HG03108 (cell line): ENCODE data around the gene PCDHB12.
"Not testable (repeated sequence)": the region's sequence is repeated elsewhere in the genome, so short reads cannot be mapped to it uniquely, and the experiment has no call there.

Experiments
- ATAC-seq: cut with Tn5 transposase; IDR thresholded peaks from one replicate; pipeline ENCODE4 v1.9.1; 2021; ENCODE audit warnings: moderate library complexity; ENCODE audit not compliant: unreplicated experiment

Gene PCDHB12

GRCh38 chr5:141208478-141208877 lies at the start of gene PCDHB12:
Gene PCDHB12, plus strand, starts transcription at chr5:141208719. Its CDS starts 189 bp downstream, at chr5:141208908.
- no peak for ATAC-seq

- no peak for ATAC-seq
Measured at GRCh38 chr5:141172381-141173204, 35.9 kb upstream of the PCDHB12 start, which contains the start of gene PCDHB7. Gene PCDHB7, plus strand, starts transcription at chr5:141172644. Its CDS starts 192 bp downstream, at chr5:141172836.

DNA sequence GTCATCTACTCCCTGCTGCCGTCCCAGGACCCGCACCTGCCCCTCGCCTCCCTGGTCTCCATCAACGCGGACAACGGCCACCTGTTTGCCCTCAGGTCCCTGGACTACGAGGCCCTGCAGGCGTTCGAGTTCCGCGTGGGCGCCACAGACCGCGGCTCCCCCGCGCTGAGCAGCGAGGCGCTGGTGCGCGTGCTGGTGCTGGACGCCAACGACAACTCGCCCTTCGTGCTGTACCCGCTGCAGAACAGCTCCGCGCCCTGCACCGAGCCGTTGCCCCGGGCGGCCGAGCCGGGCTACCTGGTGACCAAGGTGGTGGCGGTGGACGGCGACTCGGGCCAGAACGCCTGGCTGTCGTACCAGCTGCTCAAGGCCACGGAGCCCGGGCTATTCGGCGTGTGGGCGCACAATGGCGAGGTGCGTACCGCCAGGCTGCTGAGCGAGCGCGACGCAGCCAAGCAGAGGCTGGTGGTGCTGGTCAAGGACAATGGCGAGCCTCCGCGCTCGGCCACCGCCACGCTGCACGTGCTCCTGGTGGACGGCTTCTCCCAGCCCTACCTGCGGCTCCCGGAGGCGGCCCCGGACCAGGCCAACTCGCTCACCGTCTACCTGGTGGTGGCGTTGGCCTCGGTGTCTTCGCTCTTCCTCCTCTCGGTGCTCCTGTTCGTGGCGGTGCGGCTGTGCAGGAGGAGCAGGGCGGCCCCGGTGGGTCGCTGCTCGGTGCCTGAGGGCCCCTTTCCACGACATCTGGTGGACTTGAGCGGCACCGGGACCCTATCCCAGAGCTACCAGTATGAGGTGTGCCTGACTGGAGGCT lies 34.0 kb upstream of the PCDHB12 start:
- ATAC-seq = not testable (repeated sequence)

DNA sequence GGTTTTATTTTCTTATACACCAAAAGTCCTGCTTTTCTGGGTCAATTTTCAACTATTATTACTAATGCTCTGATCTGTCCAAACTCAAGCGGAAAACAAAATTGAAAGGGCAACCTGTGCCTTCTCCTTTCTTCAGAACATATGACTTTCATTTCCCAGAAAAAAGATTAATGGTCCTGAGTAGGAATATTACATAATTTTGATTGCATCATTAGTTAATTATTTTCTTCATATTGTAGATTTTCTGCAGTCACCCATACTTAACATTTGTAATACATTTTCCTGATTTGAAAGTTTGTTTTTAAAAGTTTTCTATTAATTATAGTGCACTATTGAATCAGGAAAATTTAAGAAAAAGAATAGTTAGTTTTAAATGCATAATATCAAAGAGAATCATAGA lies 32.6 kb upstream of the PCDHB12 start:
- no peak for ATAC-seq

DNA sequence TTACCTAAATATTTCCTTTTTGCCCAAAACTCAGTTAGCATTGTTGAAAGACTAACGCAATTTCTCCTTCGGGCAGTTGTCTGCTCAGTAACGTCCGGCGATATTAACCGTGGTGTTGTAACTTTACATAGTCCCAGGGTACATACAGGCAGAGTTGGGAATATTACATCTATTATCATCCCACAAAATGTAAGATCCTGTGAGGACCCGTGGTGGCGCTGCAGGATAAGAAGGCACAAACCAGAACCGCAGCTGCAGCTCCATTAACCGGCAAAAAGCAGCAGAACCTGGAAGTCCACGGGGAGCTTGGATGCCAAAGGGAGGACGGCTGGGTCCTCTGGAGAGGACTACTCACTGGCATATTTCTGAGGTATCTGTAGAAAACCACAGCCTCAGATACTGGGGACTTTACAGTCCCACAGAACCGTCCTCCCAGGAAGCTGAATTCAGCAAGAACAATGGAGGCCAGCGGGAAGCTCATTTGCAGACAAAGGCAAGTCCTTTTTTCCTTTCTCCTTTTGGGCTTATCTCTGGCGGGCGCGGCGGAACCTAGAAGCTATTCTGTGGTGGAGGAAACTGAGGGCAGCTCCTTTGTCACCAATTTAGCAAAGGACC lies 30.8 kb upstream of the PCDHB12 start, which contains the start of gene PCDHB8:
Gene PCDHB8, plus strand, starts transcription at position 214 of the 615 bp plus-strand sequence. Its CDS starts 245 bp downstream, at position 459.
- not testable (repeated sequence) for ATAC-seq

DNA sequence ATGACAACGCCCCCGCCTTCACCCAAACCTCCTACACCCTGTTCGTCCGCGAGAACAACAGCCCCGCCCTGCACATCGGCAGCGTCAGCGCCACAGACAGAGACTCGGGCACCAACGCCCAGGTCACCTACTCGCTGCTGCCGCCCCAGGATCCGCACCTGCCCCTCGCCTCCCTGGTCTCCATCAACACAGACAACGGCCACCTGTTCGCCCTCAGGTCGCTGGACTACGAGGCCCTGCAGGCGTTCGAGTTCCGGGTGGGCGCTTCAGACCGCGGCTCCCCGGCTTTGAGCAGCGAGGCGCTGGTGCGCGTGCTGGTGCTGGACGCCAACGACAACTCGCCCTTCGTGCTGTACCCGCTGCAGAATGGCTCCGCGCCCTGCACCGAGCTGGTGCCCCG lies 29.1 kb upstream of the PCDHB12 start:
- ATAC-seq = not testable (repeated sequence)

- not testable (repeated sequence) for ATAC-seq
Measured at GRCh38 chr5:141179876-141180275, 28.6 kb upstream of the PCDHB12 start.

- no peak for ATAC-seq
Measured at GRCh38 chr5:141180313-141180712, 28.2 kb upstream of the PCDHB12 start.

GRCh38 chr5:141182248-141182647 lies 26.3 kb upstream of the PCDHB12 start, which contains the start of gene PCDHB16:
Gene PCDHB16, plus strand, starts transcription at chr5:141182387. Its CDS starts 173 bp downstream, at chr5:141182560.
- no peak for ATAC-seq

DNA sequence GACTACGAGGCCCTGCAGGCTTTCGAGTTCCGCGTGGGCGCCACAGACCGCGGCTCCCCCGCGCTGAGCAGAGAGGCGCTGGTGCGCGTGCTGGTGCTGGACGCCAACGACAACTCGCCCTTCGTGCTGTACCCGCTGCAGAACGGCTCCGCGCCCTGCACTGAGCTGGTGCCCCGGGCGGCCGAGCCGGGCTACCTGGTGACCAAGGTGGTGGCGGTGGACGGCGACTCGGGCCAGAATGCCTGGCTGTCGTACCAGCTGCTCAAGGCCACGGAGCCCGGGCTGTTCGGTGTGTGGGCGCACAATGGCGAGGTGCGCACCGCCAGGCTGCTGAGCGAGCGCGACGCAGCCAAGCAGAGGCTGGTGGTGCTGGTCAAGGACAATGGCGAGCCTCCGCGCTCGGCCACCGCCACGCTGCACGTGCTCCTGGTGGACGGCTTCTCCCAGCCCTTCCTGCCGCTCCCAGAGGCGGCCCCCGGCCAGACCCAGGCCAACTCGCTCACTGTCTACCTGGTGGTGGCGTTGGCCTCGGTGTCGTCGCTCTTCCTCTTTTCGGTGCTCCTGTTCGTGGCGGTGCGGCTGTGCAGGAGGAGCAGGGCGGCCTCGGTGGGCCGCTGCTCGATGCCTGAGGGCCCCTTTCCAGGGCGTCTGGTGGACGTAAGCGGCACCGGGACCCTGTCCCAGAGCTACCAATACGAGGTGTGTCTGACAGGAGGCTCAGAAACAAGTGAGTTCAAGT lies 24.2 kb upstream of the PCDHB12 start:
- ATAC-seq = not testable (repeated sequence)

GRCh38 chr5:141186897-141187512 lies 21.5 kb upstream of the PCDHB12 start, which contains the start of gene PCDHB9:
Gene PCDHB9, plus strand, starts transcription at chr5:141187161. Its CDS starts 158 bp downstream, at chr5:141187319.
- ATAC-seq = no peak

DNA sequence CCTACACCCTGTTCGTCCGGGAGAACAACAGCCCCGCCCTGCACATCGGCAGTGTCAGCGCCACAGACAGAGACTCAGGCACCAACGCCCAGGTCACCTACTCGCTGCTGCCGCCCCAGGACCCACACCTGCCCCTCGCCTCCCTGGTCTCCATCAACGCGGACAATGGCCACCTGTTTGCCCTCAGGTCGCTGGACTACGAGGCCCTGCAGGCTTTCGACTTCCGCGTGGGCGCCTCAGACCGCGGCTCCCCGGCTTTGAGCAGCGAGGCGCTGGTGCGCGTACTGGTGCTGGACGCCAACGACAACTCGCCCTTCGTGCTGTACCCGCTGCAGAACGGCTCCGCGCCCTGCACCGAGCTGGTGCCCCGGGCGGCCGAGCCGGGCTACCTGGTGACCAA lies 19.8 kb upstream of the PCDHB12 start:
- not testable (repeated sequence) for ATAC-seq

GRCh38 chr5:141189131-141189530 lies 19.4 kb upstream of the PCDHB12 start:
- ATAC-seq = not testable (repeated sequence)

DNA sequence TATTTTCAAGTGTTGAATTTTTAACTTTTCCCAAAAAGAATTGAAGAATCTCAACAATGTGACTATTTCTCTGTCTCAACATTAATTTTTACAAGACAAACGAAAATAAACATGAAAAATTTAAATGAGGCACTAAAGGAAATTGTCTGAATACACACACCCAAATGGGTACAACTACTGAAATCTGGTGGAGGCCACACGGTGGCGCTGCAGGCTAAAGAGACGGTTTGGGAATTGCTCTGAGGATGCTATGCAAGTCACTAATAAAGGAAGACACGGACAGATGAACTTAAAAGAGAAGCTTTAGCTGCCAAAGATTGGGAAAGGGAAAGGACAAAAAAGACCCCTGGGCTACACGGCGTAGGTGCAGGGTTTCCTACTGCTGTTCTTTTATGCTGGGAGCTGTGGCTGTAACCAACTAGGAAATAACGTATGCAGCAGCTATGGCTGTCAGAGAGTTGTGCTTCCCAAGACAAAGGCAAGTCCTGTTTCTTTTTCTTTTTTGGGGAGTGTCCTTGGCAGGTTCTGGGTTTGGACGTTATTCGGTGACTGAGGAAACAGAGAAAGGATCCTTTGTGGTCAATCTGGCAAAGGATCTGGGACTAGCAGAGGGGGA lies 16.3 kb upstream of the PCDHB12 start, which contains the start of gene PCDHB10:
Gene PCDHB10, plus strand, starts transcription at position 244 of the 616 bp plus-strand sequence. Its CDS starts 200 bp downstream, at position 444.
- no peak for ATAC-seq

- not testable (repeated sequence) for ATAC-seq
Measured at GRCh38 chr5:141194332-141194731, 14.2 kb upstream of the PCDHB12 start.

DNA sequence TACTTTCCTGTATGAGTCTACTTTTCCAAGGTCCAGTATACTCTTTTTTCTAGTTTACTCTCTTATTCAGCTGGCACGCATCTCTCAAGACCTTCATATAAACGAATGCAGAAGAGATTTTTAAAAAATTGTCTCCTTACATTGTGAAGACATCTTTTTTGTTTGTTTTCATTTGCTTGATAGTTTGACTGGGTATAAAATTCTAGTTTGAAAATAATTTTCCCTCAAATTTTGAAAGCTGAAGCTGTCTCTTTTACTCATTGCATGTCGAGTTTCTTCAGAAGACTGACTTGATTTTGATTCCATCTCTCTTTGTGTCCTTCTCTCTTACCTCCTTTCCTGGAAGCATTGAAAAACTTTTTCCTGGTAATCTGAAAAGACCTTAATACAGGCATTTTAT lies 12.2 kb upstream of the PCDHB12 start:
- no peak for ATAC-seq

GRCh38 chr5:141199359-141200235 lies 8.9 kb upstream of the PCDHB12 start, which contains the start of gene PCDHB11:
Gene PCDHB11, plus strand, starts transcription at chr5:141199627. Its CDS starts 148 bp downstream, at chr5:141199775.
- no peak for ATAC-seq

DNA sequence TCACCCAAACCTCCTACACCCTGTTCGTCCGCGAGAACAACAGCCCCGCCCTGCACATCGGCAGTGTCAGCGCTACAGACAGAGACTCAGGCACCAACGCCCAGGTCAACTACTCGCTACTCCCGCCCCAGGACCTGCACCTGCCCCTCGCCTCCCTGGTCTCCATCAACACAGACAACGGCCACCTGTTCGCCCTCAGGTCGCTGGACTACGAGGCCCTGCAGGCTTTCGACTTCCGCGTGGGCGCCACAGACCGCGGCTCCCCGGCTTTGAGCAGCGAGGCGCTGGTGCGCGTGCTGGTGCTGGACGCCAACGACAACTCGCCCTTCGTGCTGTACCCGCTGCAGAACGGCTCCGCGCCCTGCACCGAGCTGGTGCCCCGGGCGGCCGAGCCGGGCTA lies 7.4 kb upstream of the PCDHB12 start:
- ATAC-seq = not testable (repeated sequence)
